Measurements from ENCODE around the gene FAM114A1. TPM values are rescaled to one million over a fixed set of nuclear protein-coding genes. Genes with fewer than 3 reads are reported as not detected.
"Not testable (repeated sequence)": the region's sequence is repeated elsewhere in the genome, so short reads cannot be mapped to it uniquely, and the experiment has no call there.

The FAM114A1 gene
- total RNA-seq, 4 donors from 2014 or later = 36.9 to 85.9 (median 44.5) TPM

DNA sequence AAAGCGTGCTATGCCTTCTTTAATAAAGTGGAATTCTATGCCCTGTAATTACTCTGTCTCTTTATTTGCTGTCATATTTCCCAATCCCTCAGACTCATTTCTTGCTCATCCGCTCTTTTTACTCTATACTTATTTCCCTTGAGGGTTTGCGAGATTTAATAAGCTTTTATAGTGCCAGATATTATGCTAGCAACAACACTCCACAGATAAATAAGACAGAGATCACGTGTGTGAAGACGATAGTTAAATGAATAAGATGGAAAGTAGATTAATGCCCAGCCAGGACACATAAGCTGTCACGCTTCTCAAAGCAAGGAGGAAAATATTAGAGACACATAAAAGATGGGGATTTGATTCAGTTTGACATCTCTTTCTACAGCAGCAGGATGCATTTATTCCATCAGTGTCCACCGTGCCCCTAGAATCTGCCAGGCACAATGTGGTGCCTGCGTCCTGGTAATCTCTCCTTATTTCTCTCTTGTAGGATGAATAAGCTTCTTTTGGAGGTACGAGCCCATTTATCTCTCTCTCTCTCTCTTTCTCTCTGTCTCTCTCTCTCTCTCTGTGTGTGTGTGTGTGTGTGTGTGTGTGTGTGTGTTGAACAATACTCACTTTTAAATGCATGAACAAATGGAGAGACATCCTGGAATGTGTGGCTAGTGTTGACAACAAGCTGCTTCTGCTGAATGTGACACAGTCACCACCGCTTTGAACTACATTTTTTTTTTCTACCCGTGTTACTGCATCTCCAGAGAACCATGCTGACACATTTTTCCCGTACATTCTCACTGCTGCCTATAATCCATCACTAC is 116.4 kb downstream of the FAM114A1 start:
- TF ChIP-seq CTCF (IDR thresholded peaks at IDR 0.05) = no peak
- TF ChIP-seq POLR2A (IDR thresholded peaks at IDR 0.05) = no peak
- no peak for TF ChIP-seq EP300 (IDR thresholded peaks at IDR 0.05)
- TF ChIP-seq POLR2AphosphoS5 (IDR thresholded peaks at IDR 0.05) = no peak
- Histone ChIP-seq H3K27me3 (no peaks in the 10 kb centered on the region), H3K4me1 (no peaks in the 10 kb centered on the region), H3K36me3 (no peaks in the 10 kb centered on the region), H3K9me3 (no peaks in the 10 kb centered on the region), H3K27ac (no peak overlapping the region), H3K4me3 (no peak overlapping the region)
- DNase-seq (ENCODE audit: low spot score in 2 of 2) = no peak
- WGBS = 56% methylated on average over 12 of the region's 12 CpGs

DNA sequence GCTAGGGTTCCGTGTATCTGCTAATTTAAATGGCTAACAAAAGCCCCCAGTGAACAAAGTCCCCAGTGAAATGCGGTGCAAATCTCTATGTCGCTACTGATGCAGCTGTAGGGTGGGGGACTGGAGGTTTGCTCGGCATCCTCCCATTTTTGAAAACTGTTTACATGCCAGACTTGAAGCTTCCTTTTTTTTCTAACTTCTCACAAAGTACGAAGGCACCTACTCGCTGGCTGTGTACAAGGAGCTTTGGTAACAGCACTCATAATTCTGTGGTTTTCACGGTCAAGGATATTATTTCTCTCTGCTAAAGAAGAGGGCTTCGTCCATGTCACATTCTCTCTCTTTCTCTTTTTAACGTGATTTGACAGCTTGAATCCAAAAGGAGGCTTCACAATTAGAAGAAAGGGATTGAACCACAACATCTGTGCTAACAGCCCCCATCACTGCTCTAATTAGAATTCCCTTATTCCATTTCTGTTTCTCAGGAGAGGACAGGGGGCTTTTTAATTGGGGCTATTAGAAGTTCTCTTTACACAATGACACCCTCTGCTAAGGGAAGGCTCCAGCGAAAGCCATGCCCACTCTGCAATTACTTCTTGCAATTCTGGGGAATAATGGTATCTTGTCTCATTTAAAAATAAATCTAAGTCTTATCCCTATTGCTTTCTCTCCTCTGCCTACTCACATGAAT is 117.9 kb downstream of the FAM114A1 start:
- no peak for TF ChIP-seq EP300 (IDR thresholded peaks at IDR 0.05)
- DNase-seq (ENCODE audit: low spot score in 2 of 2) = no peak
- Histone ChIP-seq H3K27ac (no peak overlapping the region), H3K27me3 (no peaks in the 10 kb centered on the region), H3K4me1 (no peaks in the 10 kb centered on the region), H3K36me3 (no peaks in the 10 kb centered on the region), H3K4me3 (no peak overlapping the region), H3K9me3 (no peaks in the 10 kb centered on the region)
- 72% methylated on average over 10 of the region's 10 CpGs for WGBS

- H3K27ac ChIP-seq = no peak overlapping the region
- H3K36me3 ChIP-seq = no peaks in the 10 kb centered on the region
- H3K9me3 ChIP-seq = no peaks in the 10 kb centered on the region
- no peak overlapping the region for H3K4me3 ChIP-seq
- TF ChIP-seq EP300 (IDR thresholded peaks at IDR 0.05) = no peak
- no peak for TF ChIP-seq POLR2AphosphoS5 (IDR thresholded peaks at IDR 0.05)
- TF ChIP-seq CTCF (IDR thresholded peaks at IDR 0.05) = no peak
- TF ChIP-seq POLR2A (IDR thresholded peaks at IDR 0.05) = no peak
- H3K4me1 ChIP-seq = no peaks in the 10 kb centered on the region
- no peak for DNase-seq (ENCODE audit: low spot score in 2 of 2)
- no peaks in the 10 kb centered on the region for H3K27me3 ChIP-seq
These were observed 119.9 kb downstream of the FAM114A1 start for GRCh38 chr4:38987491-38987890.

DNA sequence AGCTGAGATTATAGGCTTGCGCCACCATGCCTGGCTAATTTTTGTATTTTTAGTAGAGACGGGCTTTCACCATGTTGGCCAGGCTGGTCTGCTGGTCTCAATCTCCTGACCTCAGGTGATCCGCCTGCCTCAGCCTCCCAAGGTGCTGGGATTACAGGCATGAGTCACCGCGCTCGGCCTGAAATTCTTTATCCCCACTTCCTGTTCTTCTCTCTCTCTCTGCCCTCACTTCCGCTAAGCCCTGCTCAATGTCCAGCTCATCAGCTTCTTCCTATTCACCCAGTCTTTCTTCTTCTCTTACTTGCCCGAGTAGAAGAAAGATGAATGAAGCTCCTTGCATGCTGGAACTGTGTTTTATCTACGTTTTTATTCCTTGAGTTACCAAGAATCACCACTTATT is 120.7 kb downstream of the FAM114A1 start:
- not testable (repeated sequence) for H3K27ac ChIP-seq; H3K27me3 ChIP-seq; H3K36me3 ChIP-seq; H3K9me3 ChIP-seq; H3K4me1 ChIP-seq; H3K4me3 ChIP-seq; DNase-seq (ENCODE audit: low spot score in 2 of 2)
- WGBS = 81% methylated on average over 8 of the region's 9 CpGs

DNA sequence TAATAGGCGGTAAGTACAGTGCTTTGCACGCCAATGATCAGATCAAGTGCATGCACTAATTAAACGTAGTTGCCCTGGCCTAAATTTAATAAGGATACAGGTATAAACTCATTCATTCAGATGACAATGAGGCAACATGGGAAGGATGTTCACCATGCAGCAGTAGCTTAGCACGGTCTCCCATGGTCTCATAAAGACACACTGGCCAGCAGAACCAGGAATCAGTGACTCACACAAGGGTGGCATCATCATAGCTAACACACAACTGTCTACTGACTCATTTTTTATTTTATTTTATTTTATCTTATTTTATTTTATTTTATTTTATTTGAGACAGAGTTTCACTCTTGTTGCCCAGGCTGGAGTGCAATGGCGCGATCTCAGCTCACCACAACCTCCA is 121.9 kb downstream of the FAM114A1 start:
- Histone ChIP-seq H3K4me1 (no peaks in the 10 kb centered on the region), H3K27me3 (no peaks in the 10 kb centered on the region), H3K9me3 (no peaks in the 10 kb centered on the region), H3K36me3 (no peaks in the 10 kb centered on the region), H3K27ac (no peak overlapping the region), H3K4me3 (no peak overlapping the region)
- DNase-seq (ENCODE audit: low spot score in 2 of 2) = no peak
- no peak for TF ChIP-seq CTCF (IDR thresholded peaks at IDR 0.05)
- TF ChIP-seq EP300 (IDR thresholded peaks at IDR 0.05) = no peak
- TF ChIP-seq POLR2A (IDR thresholded peaks at IDR 0.05) = no peak
- no peak for TF ChIP-seq POLR2AphosphoS5 (IDR thresholded peaks at IDR 0.05)
- 94% methylated on average over 6 of the region's 6 CpGs for WGBS

- no peak for TF ChIP-seq CTCF (IDR thresholded peaks at IDR 0.05)
- 76% methylated on average over 5 of the region's 5 CpGs for WGBS
- Histone ChIP-seq H3K36me3 (no peaks in the 10 kb centered on the region), H3K9me3 (no peaks in the 10 kb centered on the region), H3K4me3 (no peak overlapping the region), H3K4me1 (no peaks in the 10 kb centered on the region), H3K27ac (no peak overlapping the region), H3K27me3 (no peaks in the 10 kb centered on the region)
- no peak for DNase-seq (ENCODE audit: low spot score in 2 of 2)
These were observed 122.6 kb downstream of the FAM114A1 start for GRCh38 chr4:38990241-38990640.
